Peyer's patch (tissue), 4 donors: ENCODE measurements around the gene CPNE6. TPM values are rescaled to one million over a fixed set of nuclear protein-coding genes. Genes with fewer than 3 reads are reported as not detected.

ENCODE experiments used
- DNase-seq, 3 donors: peaks; one replicate each; pipeline ENCODE4 v3.0.0-alpha.2; 2017 to 2019
- H3K27ac ChIP-seq, 4 donors: fragments of 200-600 bp; sonication (generic); one replicate each; pipeline ENCODE4 v1.5.1; 2016 to 2019
- H3K27me3 ChIP-seq, 2 donors: fragments of 200-600 bp; sonication (generic); one replicate each; pipeline ENCODE4 v1.5.1; 2019
- H3K36me3 ChIP-seq, 3 donors: fragments of 200-600 bp; sonication (generic); one replicate each; pipeline ENCODE4 v1.5.1; 2016 to 2019
- H3K4me1 ChIP-seq, 4 donors: fragments of 200-600 bp; sonication (generic); one replicate each; pipeline ENCODE4 v1.5.1; 2016 to 2019
- H3K4me3 ChIP-seq, 4 donors: fragments of 200-600 bp; sonication (generic); 1 replicate in 3 of 4; 2 replicates in 1 of 4; pipeline ENCODE4 v1.5.1; 2016 to 2019; ENCODE audit warnings: mild to moderate bottlenecking in 1 of 4
- H3K9me3 ChIP-seq, 4 donors: fragments of 200-600 bp; sonication (generic); one replicate each; pipeline ENCODE4 v1.5.1; 2016 to 2019; ENCODE audit warnings: mild to moderate bottlenecking in 1 of 4
- CTCF ChIP-seq, 6 experiments: fragments of 450-650 bp in 4 of 6; fragments of 200-600 bp in 2 of 6; sonication (generic) in 1 of 6; IDR thresholded peaks; one replicate each; pipeline ENCODE4 v1.5.1; 2017 to 2019; ENCODE audit warnings: antibody characterized with exemption in 6 of 6, mild to moderate bottlenecking in 3 of 6, moderate library complexity in 1 of 6
- POLR2A ChIP-seq, 2 donors: fragments of 450-650 bp; IDR thresholded peaks; one replicate each; pipeline ENCODE4 v1.5.1; 2017; ENCODE audit warnings: antibody characterized with exemption in 2 of 2, mild to moderate bottlenecking in 2 of 2, moderate library complexity in 2 of 2
- total RNA-seq, 4 donors: library from RNA; depleted of rRNA; stranded (reverse); fragments of >200 nt; gene quantifications; one replicate each; pipeline ENCODE4 v1.1.0, GENCODE V29; 2016

CPNE6 gene
- total RNA-seq, 4 donors from 2014 or later, result 1.9 to 4.6 (median 3.6) TPM; not detected in 1

DNA sequence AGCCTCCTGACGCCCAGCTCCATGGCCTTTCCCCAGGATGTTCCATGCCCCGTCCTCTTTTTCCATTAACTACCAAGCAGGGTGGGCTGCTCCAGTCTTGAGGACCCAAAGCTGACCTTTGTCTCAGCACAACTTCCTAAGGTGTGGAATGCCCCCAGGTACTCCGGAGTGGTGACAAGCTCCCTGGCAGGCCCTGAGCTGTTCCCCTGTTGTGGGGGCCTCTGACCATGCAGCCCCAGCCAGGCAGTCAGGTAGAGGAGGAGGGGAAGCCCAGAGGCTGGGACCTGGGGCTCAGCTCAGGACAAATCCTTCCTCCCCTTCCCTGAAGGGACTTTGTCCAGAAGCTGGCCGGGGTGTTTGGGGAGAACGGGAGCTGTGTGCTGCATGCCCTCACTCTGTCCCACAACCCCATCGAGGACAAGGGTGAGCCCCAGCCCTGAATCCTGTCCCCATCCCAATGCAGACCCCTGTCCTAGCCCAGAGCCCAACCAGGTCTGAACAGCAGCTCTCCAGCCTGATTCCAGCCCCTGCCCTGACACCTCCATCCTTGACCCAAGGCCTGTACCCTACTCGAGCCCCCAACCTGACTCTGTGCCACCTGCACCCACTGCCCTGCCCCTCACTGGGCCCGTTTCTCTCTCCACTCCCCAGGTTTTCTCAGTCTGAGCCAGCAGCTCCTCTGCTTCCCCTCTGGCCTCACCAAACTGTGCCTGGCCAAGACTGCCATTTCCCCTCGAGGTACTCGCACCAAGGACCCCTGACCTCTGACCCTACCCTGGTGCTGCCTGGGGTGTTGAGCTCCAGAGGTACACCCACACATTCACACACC, 15.2 kb upstream of the CPNE6 start:
- DNase-seq, result no peak
- Histone ChIP-seq H3K4me3 (no peak overlapping the region), H3K27me3 (no peaks in the 10 kb centered on the region), H3K27ac (no peak overlapping the region), H3K9me3 (no peaks in the 10 kb centered on the region), H3K36me3 (no peaks in the 10 kb centered on the region), H3K4me1 (peaks cover 2 to 36% (median 6%) of the 10 kb centered on the region in 4 donors)
- TF ChIP-seq POLR2A (IDR thresholded peaks at IDR 0.05) (no peak), CTCF (IDR thresholded peaks at IDR 0.05) (no peak)

DNA sequence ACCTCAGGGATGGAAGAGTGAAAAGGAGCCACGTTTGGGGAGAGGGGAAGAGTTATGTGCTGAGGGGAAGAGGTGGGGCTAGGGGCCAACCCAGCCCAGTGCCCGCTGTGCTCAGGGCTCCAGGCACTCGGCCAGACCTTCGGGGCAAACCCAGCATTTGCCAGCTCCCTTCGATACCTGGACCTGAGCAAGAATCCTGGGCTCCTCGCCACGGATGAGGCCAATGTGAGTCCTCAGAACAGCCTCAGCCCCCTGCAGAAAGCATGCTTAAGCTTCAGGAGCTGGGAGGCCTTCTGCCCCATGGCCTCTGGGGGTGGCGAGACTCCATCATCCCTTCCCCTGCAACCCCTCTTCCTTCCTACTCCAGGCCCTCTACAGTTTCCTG, 14.6 kb upstream of the CPNE6 start:
- Histone ChIP-seq H3K27me3 (no peaks in the 10 kb centered on the region), H3K4me1 (peaks cover 3 to 35% (median 6%) of the 10 kb centered on the region in 4 donors), H3K9me3 (no peaks in the 10 kb centered on the region), H3K36me3 (no peaks in the 10 kb centered on the region), H3K27ac (no peak overlapping the region), H3K4me3 (no peak overlapping the region)
- TF ChIP-seq POLR2A (IDR thresholded peaks at IDR 0.05) (no peak), CTCF (IDR thresholded peaks at IDR 0.05) (no peak)
- no peak for DNase-seq

GRCh38 chr14:24057271-24057670, 14.1 kb upstream of the CPNE6 start:
- no peak overlapping the region for H3K27ac ChIP-seq
- TF ChIP-seq POLR2A (IDR thresholded peaks at IDR 0.05) (no peak), CTCF (IDR thresholded peaks at IDR 0.05) (no peak)
- no peaks in the 10 kb centered on the region for H3K9me3 ChIP-seq
- no peaks in the 10 kb centered on the region for H3K27me3 ChIP-seq
- no peaks in the 10 kb centered on the region for H3K36me3 ChIP-seq
- H3K4me3 ChIP-seq, result no peak overlapping the region
- H3K4me1 ChIP-seq, result peaks cover 3 to 35% (median 4%) of the 10 kb centered on the region in 4 donors
- no peak for DNase-seq

DNA sequence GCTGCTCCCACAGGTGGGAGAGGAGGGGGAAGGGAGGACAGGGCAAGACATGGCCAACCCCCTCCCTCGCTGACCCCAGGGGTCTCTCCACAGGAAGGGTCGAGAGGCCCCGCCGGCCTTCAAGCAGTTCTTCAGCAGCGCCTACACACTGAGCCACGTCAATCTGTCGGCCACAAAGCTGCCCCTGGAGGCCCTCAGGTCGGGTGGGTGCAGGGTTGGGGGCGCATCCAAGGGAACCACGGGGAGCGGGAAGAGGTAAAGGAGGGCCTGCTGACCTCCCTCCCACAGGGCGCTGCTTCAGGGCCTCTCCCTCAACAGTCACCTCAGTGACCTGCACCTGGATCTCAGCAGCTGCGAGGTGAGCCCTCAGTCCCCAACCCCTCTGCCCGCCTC, 13.5 kb upstream of the CPNE6 start:
- Histone ChIP-seq H3K9me3 (no peaks in the 10 kb centered on the region), H3K36me3 (no peaks in the 10 kb centered on the region), H3K27me3 (no peaks in the 10 kb centered on the region), H3K27ac (no peak overlapping the region), H3K4me1 (peaks cover 0 to 35% (median 2%) of the 10 kb centered on the region in 4 donors), H3K4me3 (no peak overlapping the region)
- TF ChIP-seq POLR2A (IDR thresholded peaks at IDR 0.05) (no peak), CTCF (IDR thresholded peaks at IDR 0.05) (no peak)
- DNase-seq, result no peak

GRCh38 chr14:24058260-24058950, 13.0 kb upstream of the CPNE6 start:
- Histone ChIP-seq H3K9me3 (no peaks in the 10 kb centered on the region), H3K27ac (peak overlapping the region in 1 of 4 donors; percentile 49), H3K36me3 (no peaks in the 10 kb centered on the region), H3K27me3 (no peaks in the 10 kb centered on the region), H3K4me3 (no peak overlapping the region), H3K4me1 (peaks cover 0 to 38% (median 2%) of the 10 kb centered on the region in 4 donors)
- TF ChIP-seq POLR2A (IDR thresholded peaks at IDR 0.05) (no peak), CTCF (IDR thresholded peaks at IDR 0.05) (peak; percentile 71 to 97 (median 86))
- peak; percentile 72 to 90 (median 83) for DNase-seq
